Thoracic aorta (tissue), 2 donors: ENCODE results near the gene MAGEF1. TPM values are rescaled to one million over a fixed set of nuclear protein-coding genes. Genes with fewer than 3 reads are reported as not detected.

ENCODE experiments used
- ATAC-seq: fragments of 150-250 bp; one replicate; pipeline ENCODE4 v1.8.0; 2017; ENCODE audit warnings: low read depth; ENCODE audit not compliant: insufficient number of reproducible peaks, low FRiP score
- DNase-seq: peaks from one replicate; pipeline ENCODE4 v3.0.0-alpha.2; 2020; ENCODE audit warnings: low spot score
- H3K27ac ChIP-seq, 2 donors: fragments of 200-600 bp; sonication (generic); 1 replicate in 1 of 2; 2 replicates in 1 of 2; pipeline ENCODE4 v1.5.1; 2016; ENCODE audit warnings: mild to moderate bottlenecking in 2 of 2, moderate library complexity in 2 of 2
- H3K27me3 ChIP-seq: fragments of 200-600 bp; sonication (generic); replicated peaks from 2 replicates; pipeline ENCODE4 v1.6.0; 2016; ENCODE audit warnings: mild to moderate bottlenecking; ENCODE audit not compliant: insufficient read depth
- H3K36me3 ChIP-seq: fragments of 200-600 bp; sonication (generic); one replicate; pipeline ENCODE4 v1.5.1; 2016
- H3K4me1 ChIP-seq, 2 donors: fragments of 200-600 bp; sonication (generic); 1 replicate in 1 of 2; 2 replicates in 1 of 2; pipeline versions ENCODE4 v1.5.1 to v1.6.0; 2016; ENCODE audit warnings: low read depth in 2 of 2, mild to moderate bottlenecking in 1 of 2; ENCODE audit not compliant: control insufficient read depth in 1 of 2
- H3K4me3 ChIP-seq: fragments of 200-600 bp; sonication (generic); 2 replicates; pipeline ENCODE4 v1.5.1; 2016; ENCODE audit warnings: mild to moderate bottlenecking
- H3K9me3 ChIP-seq: fragments of 200-600 bp; sonication (generic); 2 replicates; pipeline ENCODE4 v1.5.1; 2016
- CTCF ChIP-seq: fragments of 200-600 bp; sonication (generic); IDR thresholded peaks from one replicate; pipeline ENCODE4 v1.5.1; 2019; ENCODE audit warnings: antibody characterized with exemption
- total RNA-seq, 2 donors: library from RNA; depleted of rRNA; stranded (reverse); fragments of >200 nt; gene quantifications; one replicate each; pipeline versions ENCODE4 v1.1.0 to v1.2.3, GENCODE V29; 2016

MAGEF1 gene
- total RNA-seq, 2 donors from 2014 or later, result 26.1 TPM

- H3K9me3 ChIP-seq, result no peaks in the 10 kb centered on the region
- H3K27ac ChIP-seq, result no peak overlapping the region
- DNase-seq (no peak), ATAC-seq (no peak)
- H3K4me3 ChIP-seq, result no peak overlapping the region
- no peak for TF ChIP-seq CTCF
- no peaks in the 10 kb centered on the region for H3K27me3 ChIP-seq
- H3K4me1 ChIP-seq, result no peaks in the 10 kb centered on the region
- no peaks in the 10 kb centered on the region for H3K36me3 ChIP-seq
Observed at GRCh38 chr3:184726497-184726896, 14.6 kb upstream of the MAGEF1 start.

DNA sequence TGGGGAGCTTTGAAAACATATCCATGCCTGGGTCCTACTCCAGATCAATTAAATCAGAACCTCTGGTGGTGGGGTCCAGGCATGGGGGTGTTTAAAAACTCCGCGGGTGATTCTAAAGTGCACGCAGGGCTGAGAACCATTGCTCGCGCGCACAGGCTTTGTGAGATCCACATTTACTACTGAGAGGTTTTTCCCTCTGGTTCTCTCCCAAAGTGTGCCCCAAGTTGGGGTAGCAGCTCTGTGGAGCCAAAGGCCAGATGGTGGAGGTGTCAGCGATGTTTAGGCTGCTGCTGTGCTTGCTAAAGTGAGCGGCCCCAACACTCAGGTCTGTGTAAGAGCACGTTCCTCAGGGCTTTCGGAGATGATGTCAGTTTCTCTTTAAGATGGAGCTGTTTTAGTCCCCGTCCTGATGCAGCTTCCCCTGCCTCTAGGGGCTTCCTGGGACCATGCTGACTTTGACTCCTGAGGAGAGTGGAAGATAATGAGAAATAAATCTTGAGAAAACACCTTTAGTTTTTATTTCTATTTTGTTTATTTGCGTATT is 13.4 kb upstream of the MAGEF1 start:
- H3K27me3 ChIP-seq, result no peaks in the 10 kb centered on the region
- no peak for DNase-seq
- TF ChIP-seq CTCF, result no peak
- H3K9me3 ChIP-seq, result no peaks in the 10 kb centered on the region
- no peaks in the 10 kb centered on the region for H3K36me3 ChIP-seq
- no peak overlapping the region for H3K4me3 ChIP-seq
- H3K4me1 ChIP-seq, result no peaks in the 10 kb centered on the region
- ATAC-seq, result no peak
- H3K27ac ChIP-seq, result no peak overlapping the region

- Histone ChIP-seq H3K27me3 (no peaks in the 10 kb centered on the region), H3K27ac (no peak overlapping the region), H3K4me3 (no peak overlapping the region), H3K4me1 (no peaks in the 10 kb centered on the region), H3K9me3 (no peaks in the 10 kb centered on the region), H3K36me3 (no peaks in the 10 kb centered on the region)
- TF ChIP-seq CTCF, result no peak
- ATAC-seq, result no peak
- DNase-seq, result no peak
Observed at GRCh38 chr3:184724699-184725098, 12.8 kb upstream of the MAGEF1 start.

DNA sequence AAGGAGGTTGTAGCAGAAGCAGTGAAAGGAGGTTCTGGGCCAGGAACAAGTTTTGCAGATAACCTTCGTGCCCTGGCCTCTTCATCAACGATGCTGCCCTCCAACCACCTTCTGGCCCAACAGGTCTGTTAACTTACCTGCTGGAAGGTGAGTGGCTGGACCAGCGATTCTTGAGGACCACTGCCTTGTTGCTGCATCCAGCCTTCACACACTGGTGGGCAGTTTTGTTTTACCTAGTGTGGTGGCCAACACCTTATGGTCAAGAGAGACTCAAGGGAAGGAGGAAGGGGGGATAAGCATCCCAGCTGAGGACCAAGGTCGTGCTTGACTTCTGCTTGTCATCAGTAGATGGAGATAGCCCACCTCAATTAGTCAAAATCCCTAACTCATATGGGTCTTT is 7.8 kb upstream of the MAGEF1 start:
- no peaks in the 10 kb centered on the region for H3K9me3 ChIP-seq
- ATAC-seq, result no peak
- no peak for DNase-seq
- H3K4me3 ChIP-seq, result no peak overlapping the region
- TF ChIP-seq CTCF, result no peak
- no peaks in the 10 kb centered on the region for H3K36me3 ChIP-seq
- H3K4me1 ChIP-seq, result peaks cover 0 to 4% of the 10 kb centered on the region in 2 donors
- H3K27me3 ChIP-seq, result no peaks in the 10 kb centered on the region
- no peak overlapping the region for H3K27ac ChIP-seq

DNA sequence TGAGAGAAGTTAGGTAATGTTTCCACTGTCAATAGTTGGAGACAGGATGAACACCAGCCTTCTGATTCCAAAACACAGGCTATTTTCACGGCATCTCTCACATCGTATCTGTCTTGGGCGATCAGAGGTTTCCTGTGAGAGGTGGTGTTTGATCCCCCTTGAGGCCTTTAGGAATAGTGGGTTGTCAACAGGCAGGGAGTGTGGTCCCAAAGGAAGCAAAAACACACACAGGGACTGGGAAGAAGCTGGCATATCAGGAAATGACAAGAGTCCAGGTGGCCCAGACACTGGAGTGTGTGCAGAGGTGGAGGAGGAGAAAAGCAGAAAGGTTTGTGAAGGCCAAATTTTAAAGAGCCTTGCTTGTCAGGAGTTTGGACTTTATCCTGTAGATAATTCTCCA is 6.6 kb upstream of the MAGEF1 start:
- no peak overlapping the region for H3K27ac ChIP-seq

More for the DNA sequence above, 6.6 kb upstream of the MAGEF1 start:
- H3K27me3 ChIP-seq, result no peaks in the 10 kb centered on the region
- no peaks in the 10 kb centered on the region for H3K36me3 ChIP-seq
- no peak overlapping the region for H3K4me3 ChIP-seq
- peaks cover 0 to 4% of the 10 kb centered on the region in 2 donors for H3K4me1 ChIP-seq
- no peaks in the 10 kb centered on the region for H3K9me3 ChIP-seq
- ATAC-seq (no peak), DNase-seq (no peak)
- no peak for TF ChIP-seq CTCF
